PC-9 (cell line): ENCODE results near the gene DTX4. TPM values are rescaled to one million over a fixed set of nuclear protein-coding genes. Genes with fewer than 3 reads are reported as not detected.

Experiments used
- BruUV-seq: library from RNA; stranded (reverse); fragments of 400-500 nt; replicated peaks from 2 replicates; lab custom pipeline; 2021; lab: Mats Ljungman, UMichigan
- CTCF ChIA-PET: fragments of 300-600 bp; sonication (Branson Sonifier 250); formaldehyde crosslinking; loops from one replicate; lab custom pipeline; 2022; ENCODE audit warnings: antibody characterized with exemption; lab: Charles Lee
- POLR2A ChIA-PET: fragments of 300-600 bp; sonication (Branson Sonifier 250); formaldehyde crosslinking; loops from one replicate; lab custom pipeline; 2022; ENCODE audit warnings: antibody characterized with exemption; ENCODE audit not compliant: unreplicated experiment; lab: Charles Lee
- DNase-seq, 2 experiments: peaks; one replicate each; pipeline versions ENCODE4 v3.0.0 to v3.0.0-alpha.2; 2015 to 2022; ENCODE audit warnings: mixed read lengths in 1 of 2
- H2AFZ ChIP-seq: fragments of 200-600 bp; sonication (generic); 2 replicates; pipeline ENCODE4 v1.8.1; 2017; ENCODE audit warnings: antibody characterized with exemption
- H3F3A ChIP-seq: fragments of 200-600 bp; sonication (generic); 2 replicates; pipeline ENCODE4 v1.8.1; 2017; ENCODE audit warnings: antibody characterized with exemption, mild to moderate bottlenecking, low read depth; ENCODE audit not compliant: insufficient read depth
- H3K27ac ChIP-seq: fragments of 200-600 bp; sonication (generic); 2 replicates; pipeline ENCODE4 v1.6.1; 2016; ENCODE audit warnings: mixed run types
- H3K27me3 ChIP-seq: fragments of 200-600 bp; sonication (generic); 2 replicates; pipeline ENCODE4 v1.6.1; 2016; ENCODE audit warnings: low read depth, mixed run types; ENCODE audit not compliant: insufficient read depth
- H3K36me3 ChIP-seq: fragments of 200-600 bp; sonication (generic); 2 replicates; pipeline ENCODE4 v1.6.1; 2016; ENCODE audit warnings: low read depth, mixed run types
- H3K4me1 ChIP-seq: fragments of 200-600 bp; sonication (generic); replicated peaks from 2 replicates; pipeline ENCODE4 v1.6.1; 2016; ENCODE audit warnings: mixed run types; ENCODE audit not compliant: insufficient read depth
- H3K4me2 ChIP-seq: fragments of 200-600 bp; sonication (generic); 2 replicates; pipeline ENCODE4 v1.6.1; 2017; ENCODE audit warnings: mixed run types
- H3K4me3 ChIP-seq: fragments of 200-600 bp; sonication (generic); 2 replicates; pipeline ENCODE4 v1.6.1; 2016; ENCODE audit warnings: mixed run types
- H3K79me2 ChIP-seq: fragments of 200-600 bp; sonication (generic); 2 replicates; pipeline ENCODE4 v1.6.1; 2017; ENCODE audit warnings: low read depth, mixed run types
- H3K9me2 ChIP-seq: fragments of 200-600 bp; sonication (generic); 2 replicates; pipeline ENCODE4 v1.8.1; 2017; ENCODE audit warnings: mild to moderate bottlenecking; ENCODE audit not compliant: insufficient read depth
- H3K9me3 ChIP-seq: fragments of 200-600 bp; sonication (generic); 2 replicates; pipeline ENCODE4 v1.8.1; 2016; ENCODE audit warnings: low read depth; ENCODE audit not compliant: insufficient read depth
- H4K20me1 ChIP-seq: fragments of 200-600 bp; sonication (generic); 2 replicates; pipeline ENCODE4 v1.8.1; 2017; ENCODE audit not compliant: insufficient read depth
- EZH2 ChIP-seq: fragments of 200-600 bp; sonication (generic); IDR thresholded peaks from 2 replicates; pipeline ENCODE4 v1.8.0; 2017; ENCODE audit warnings: antibody characterized with exemption, low read depth
- intact Hi-C: fragments of 100-400 bp; cut with micrococcal nuclease; formaldehyde crosslinking; loops from one replicate; pipeline ENCODE4 v1.10.0; 2022; ENCODE audit not compliant: unreplicated experiment
- total RNA-seq: library from RNA; stranded (reverse); gene quantifications from 2 replicates; pipeline ENCODE4 v1.2.3, GENCODE V29; 2021
- TF ChIP-seq, protein P1 (sequence below): fragments of 200-600 bp; sonication (generic); conservative IDR thresholded peaks from 2 replicates; pipeline ENCODE4 v1.6.1; 2017; ENCODE audit warnings: mixed run types, antibody characterized with exemption, mild to moderate bottlenecking, moderate library complexity

Gene DTX4
- total RNA-seq, 1 experiment from 2014 or later: 34.5 TPM

DNA sequence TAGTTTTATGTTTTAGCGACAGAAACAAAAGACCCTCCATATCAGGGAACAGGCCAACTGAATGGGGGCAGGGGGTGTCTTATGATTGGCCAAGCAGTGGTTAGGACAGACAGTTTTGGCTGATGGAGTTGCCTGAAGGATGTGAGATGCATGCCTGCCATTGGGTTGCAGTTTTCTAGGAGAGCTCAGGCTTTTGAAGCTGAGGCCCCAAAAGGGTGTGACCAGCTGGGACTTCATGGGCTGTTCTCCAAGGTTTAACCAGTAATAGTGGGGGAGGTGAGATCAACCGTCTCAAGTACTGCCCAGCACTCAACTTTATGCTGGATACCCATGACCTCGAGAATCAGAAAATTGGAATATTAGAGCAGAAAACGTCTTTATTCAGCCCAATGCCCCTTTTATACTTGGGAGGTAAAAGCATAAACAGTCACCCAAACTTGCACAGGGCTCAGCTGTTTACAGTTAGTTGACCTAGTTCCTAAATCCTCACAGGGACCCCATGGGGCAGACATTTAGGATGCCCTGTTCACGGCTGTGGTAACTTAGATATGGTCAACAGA is 13.5 kb downstream of the DTX4 start:
- POLR2A ChIA-PET: interaction anchor here (0.6 to 1.2 kb wide), 2 partner anchors 11 to 85 kb away, joined by 7 to 11 read pairs; no protein-coding TSS in a partner anchor
- Histone ChIP-seq H3K9me3 (no peaks in the 10 kb centered on the region), H3K4me1 (peaks cover 77% of the 10 kb centered on the region), H3K27me3 (no peaks in the 10 kb centered on the region), H3K4me3 (peak overlapping the region; percentile 52), H3K4me2 (peak overlapping the region; percentile 75), H3K9me2 (no peaks in the 10 kb centered on the region), H4K20me1 (no peaks in the 10 kb centered on the region), H3F3A (peaks cover 46% of the 10 kb centered on the region), H3K79me2 (peaks cover 83% of the 10 kb centered on the region), H3K27ac (peak overlapping the region; percentile 81), H2AFZ (no peak overlapping the region), H3K36me3 (peaks cover 40% of the 10 kb centered on the region)
- TSS peak; percentile 84 for BruUV-seq
- peak in 1 of 2 experiments; percentile 61 for DNase-seq
- TF ChIP-seq, protein P1, sequence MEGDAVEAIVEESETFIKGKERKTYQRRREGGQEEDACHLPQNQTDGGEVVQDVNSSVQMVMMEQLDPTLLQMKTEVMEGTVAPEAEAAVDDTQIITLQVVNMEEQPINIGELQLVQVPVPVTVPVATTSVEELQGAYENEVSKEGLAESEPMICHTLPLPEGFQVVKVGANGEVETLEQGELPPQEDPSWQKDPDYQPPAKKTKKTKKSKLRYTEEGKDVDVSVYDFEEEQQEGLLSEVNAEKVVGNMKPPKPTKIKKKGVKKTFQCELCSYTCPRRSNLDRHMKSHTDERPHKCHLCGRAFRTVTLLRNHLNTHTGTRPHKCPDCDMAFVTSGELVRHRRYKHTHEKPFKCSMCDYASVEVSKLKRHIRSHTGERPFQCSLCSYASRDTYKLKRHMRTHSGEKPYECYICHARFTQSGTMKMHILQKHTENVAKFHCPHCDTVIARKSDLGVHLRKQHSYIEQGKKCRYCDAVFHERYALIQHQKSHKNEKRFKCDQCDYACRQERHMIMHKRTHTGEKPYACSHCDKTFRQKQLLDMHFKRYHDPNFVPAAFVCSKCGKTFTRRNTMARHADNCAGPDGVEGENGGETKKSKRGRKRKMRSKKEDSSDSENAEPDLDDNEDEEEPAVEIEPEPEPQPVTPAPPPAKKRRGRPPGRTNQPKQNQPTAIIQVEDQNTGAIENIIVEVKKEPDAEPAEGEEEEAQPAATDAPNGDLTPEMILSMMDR: no peak
- TF ChIP-seq EZH2: no peak
- CTCF ChIA-PET: interaction anchor here (0.6 to 2.9 kb wide), 4 partner anchors 9 to 36 kb away, joined by 3 to 67 read pairs (median 18); partner anchors contain the start of gene DTX4
- intact Hi-C loops: loop anchor here (5.0 kb wide), 2 partner anchors 43 to 482 kb away; partner anchors contain the start of genes FAM111A and PATL1

DNA sequence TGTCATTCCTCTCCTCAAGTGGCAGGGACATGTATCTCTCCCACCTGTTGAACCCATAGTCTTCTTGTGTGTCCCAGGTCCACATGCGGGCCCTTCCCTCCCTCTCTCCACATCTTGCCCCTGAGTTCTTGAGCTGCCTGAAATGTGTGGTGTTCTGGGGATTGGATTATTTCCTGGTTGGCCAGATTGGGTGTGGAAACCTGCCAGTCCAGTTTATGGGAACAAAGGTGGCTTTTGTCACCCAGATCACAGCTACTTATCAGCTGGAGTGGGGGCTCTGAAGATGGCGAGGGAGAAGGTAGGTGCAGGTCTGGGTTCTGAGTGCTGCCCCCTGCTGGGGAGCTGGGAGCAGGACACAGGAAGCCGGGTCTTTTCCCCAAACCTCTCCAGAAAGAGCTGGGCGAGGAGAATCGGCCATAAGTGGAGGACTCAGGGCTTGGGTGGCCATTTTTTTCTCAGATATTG is 14.2 kb downstream of the DTX4 start:
- POLR2A ChIA-PET: interaction anchor here (0.5 to 0.6 kb wide), 3 partner anchors 12 to 79 kb away, joined by 3 to 5 read pairs (median 4); no protein-coding TSS in a partner anchor
- H3K27ac ChIP-seq: peak overlapping the region; percentile 81
- H3F3A ChIP-seq: peaks cover 49% of the 10 kb centered on the region
- H3K4me1 ChIP-seq: peaks cover 84% of the 10 kb centered on the region
- CTCF ChIA-PET: interaction anchor here (1.0 to 2.9 kb wide), 3 partner anchors 11 to 35 kb away, joined by 4 to 67 read pairs (median 32); partner anchors contain the start of gene DTX4
- H3K9me2 ChIP-seq: no peaks in the 10 kb centered on the region
- peak; percentile 88 to 98 for DNase-seq
- peak overlapping the region; percentile 75 for H3K4me2 ChIP-seq
- TF ChIP-seq EZH2: no peak
- TF ChIP-seq, protein P1: peak; percentile 98
- no peaks in the 10 kb centered on the region for H3K9me3 ChIP-seq
- H3K4me3 ChIP-seq: peak overlapping the region; percentile 52
- intact Hi-C loops: loop anchor here (1.0 to 5.0 kb wide), 4 partner anchors 12 to 481 kb away; partner anchors contain the start of genes FAM111A and PATL1
- H3K27me3 ChIP-seq: no peaks in the 10 kb centered on the region
- no peak overlapping the region for H2AFZ ChIP-seq
- peaks cover 40% of the 10 kb centered on the region for H3K36me3 ChIP-seq
- no TSS peak for BruUV-seq
- peaks cover 76% of the 10 kb centered on the region for H3K79me2 ChIP-seq
- no peaks in the 10 kb centered on the region for H4K20me1 ChIP-seq

- CTCF ChIA-PET: interaction anchor here (0.7 to 2.9 kb wide), 3 partner anchors 12 to 607 kb away, joined by 3 to 67 read pairs (median 32); partner anchors contain the start of gene DTX4
- Histone ChIP-seq H3K79me2 (peaks cover 73% of the 10 kb centered on the region), H4K20me1 (no peaks in the 10 kb centered on the region), H3K4me1 (peaks cover 87% of the 10 kb centered on the region), H3K4me2 (peak overlapping the region; percentile 75), H2AFZ (no peak overlapping the region), H3K4me3 (no peak overlapping the region), H3F3A (peaks cover 49% of the 10 kb centered on the region), H3K36me3 (peaks cover 43% of the 10 kb centered on the region), H3K27ac (peak overlapping the region; percentile 81; the same call in 1 of the 2 replicates), H3K9me3 (no peaks in the 10 kb centered on the region), H3K9me2 (no peaks in the 10 kb centered on the region), H3K27me3 (no peaks in the 10 kb centered on the region)
- no peak for TF ChIP-seq EZH2
- TF ChIP-seq, protein P1: no peak
- DNase-seq: no peak
- POLR2A ChIA-PET: no interaction called here
- BruUV-seq: no TSS peak
- intact Hi-C loops: loop anchor here (5.0 kb wide), 2 partner anchors 45 to 480 kb away; partner anchors contain the start of genes FAM111A and PATL1
Measured at GRCh38 chr11:59187035-59187434, 15.1 kb downstream of the DTX4 start.
